Transverse colon (tissue), 4 donors: ENCODE data around the gene PIP5K1B. TPM values are rescaled to one million over a fixed set of nuclear protein-coding genes. Genes with fewer than 3 reads are reported as not detected.
A peak's percentile ranks its signal among the peaks of the same experiment; 100 is the strongest.

Experiments
- DNase-seq: peaks from one replicate; pipeline ENCODE4 v3.0.0-alpha.2; 2019
- H3K27ac ChIP-seq, 4 donors: fragments of 200-600 bp; sonication (generic); 2 replicates each; pipeline ENCODE4 v1.5.1; 2016 to 2018; ENCODE audit warnings: inconsistent platforms in 4 of 4
- H3K27me3 ChIP-seq: fragments of 200-600 bp; sonication (generic); 2 replicates; pipeline ENCODE4 v1.5.1; 2017; ENCODE audit warnings: inconsistent platforms
- H3K36me3 ChIP-seq, 4 donors: fragments of 200-600 bp; sonication (generic); 2 replicates each; pipeline ENCODE4 v1.5.1; 2017 to 2019; ENCODE audit warnings: inconsistent platforms in 4 of 4
- H3K4me1 ChIP-seq, 4 donors: fragments of 200-600 bp; sonication (generic); 2 replicates each; pipeline ENCODE4 v1.5.1; 2017 to 2020; ENCODE audit warnings: inconsistent platforms in 4 of 4
- H3K4me3 ChIP-seq, 4 donors: fragments of 200-600 bp; sonication (generic); 1 replicate in 1 of 4; 2 replicates in 3 of 4; pipeline versions ENCODE4 v1.5.1 to v1.6.1; 2017 to 2019; ENCODE audit warnings: inconsistent platforms in 4 of 4
- H3K9me3 ChIP-seq, 2 donors: fragments of 200-600 bp; sonication (generic); 2 replicates each; pipeline ENCODE4 v1.5.1; 2017 to 2019; ENCODE audit warnings: inconsistent platforms in 2 of 2
- EP300 ChIP-seq: sonication (generic); formaldehyde crosslinking; IDR thresholded peaks from one replicate; pipeline ENCODE4 v1.6.1; 2017; ENCODE audit warnings: antibody characterized with exemption, low read depth
- POLR2A ChIP-seq: fragments of 450-650 bp; IDR thresholded peaks from one replicate; pipeline ENCODE4 v1.6.1; 2016; ENCODE audit warnings: antibody characterized with exemption, mild to moderate bottlenecking, moderate library complexity
- POLR2AphosphoS5 ChIP-seq, 3 donors: sonication (generic); formaldehyde crosslinking; IDR thresholded peaks; one replicate each; pipeline ENCODE4 v1.6.1; 2016; ENCODE audit warnings: antibody characterized with exemption in 3 of 3
- WGBS, 2 donors: methylation state at CpG; one replicate each; pipeline ENCODE4 v1.1.5; 2018; ENCODE audit warnings: low coverage in 1 of 2; 5-methylcytosine and 5-hydroxymethylcytosine counted together
- in situ Hi-C, 4 donors: fragments of 200-750 bp; cut with MboI; loops; one replicate each; pipeline versions ENCODE4 v1.15.0 to v1.15.1; 2017; ENCODE audit warnings: low sequenced_read_pairs in 3 of 4, low pct_ligation_motif_present in 1 of 4, low pct_unique_long_range_greater_than_20kb in 1 of 4
- intact Hi-C: fragments of 100-400 bp; cut with DNase I; formaldehyde crosslinking; loops from one replicate; pipeline ENCODE4 v1.15.1; 2023; ENCODE audit warnings: low total_unique reads
- total RNA-seq, 4 donors: library from RNA; depleted of rRNA; stranded (reverse); fragments of >200 nt; gene quantifications; one replicate each; pipeline ENCODE4 v1.1.0, GENCODE V29; 2016
- TF ChIP-seq, protein P1 (sequence below), 5 experiments: fragments of 200-600 bp in 3 of 5; fragments of 450-650 bp in 2 of 5; sonication (generic) in 3 of 5; IDR thresholded peaks; 1 replicate in 2 of 5; 2 replicates in 3 of 5; pipeline ENCODE4 v1.5.1; 2016 to 2017; ENCODE audit warnings: antibody characterized with exemption in 5 of 5, inconsistent platforms in 3 of 5, mild to moderate bottlenecking in 2 of 5, moderate library complexity in 1 of 5

PIP5K1B gene, protein sequence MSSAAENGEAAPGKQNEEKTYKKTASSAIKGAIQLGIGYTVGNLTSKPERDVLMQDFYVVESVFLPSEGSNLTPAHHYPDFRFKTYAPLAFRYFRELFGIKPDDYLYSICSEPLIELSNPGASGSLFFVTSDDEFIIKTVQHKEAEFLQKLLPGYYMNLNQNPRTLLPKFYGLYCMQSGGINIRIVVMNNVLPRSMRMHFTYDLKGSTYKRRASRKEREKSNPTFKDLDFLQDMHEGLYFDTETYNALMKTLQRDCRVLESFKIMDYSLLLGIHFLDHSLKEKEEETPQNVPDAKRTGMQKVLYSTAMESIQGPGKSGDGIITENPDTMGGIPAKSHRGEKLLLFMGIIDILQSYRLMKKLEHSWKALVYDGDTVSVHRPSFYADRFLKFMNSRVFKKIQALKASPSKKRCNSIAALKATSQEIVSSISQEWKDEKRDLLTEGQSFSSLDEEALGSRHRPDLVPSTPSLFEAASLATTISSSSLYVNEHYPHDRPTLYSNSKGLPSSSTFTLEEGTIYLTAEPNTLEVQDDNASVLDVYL
- 100 to 1,000 TPM in 1 of 4 donors, 10 to 100 TPM in 3; 45.6 to 104 (median 76.0) TPM for total RNA-seq

DNA sequence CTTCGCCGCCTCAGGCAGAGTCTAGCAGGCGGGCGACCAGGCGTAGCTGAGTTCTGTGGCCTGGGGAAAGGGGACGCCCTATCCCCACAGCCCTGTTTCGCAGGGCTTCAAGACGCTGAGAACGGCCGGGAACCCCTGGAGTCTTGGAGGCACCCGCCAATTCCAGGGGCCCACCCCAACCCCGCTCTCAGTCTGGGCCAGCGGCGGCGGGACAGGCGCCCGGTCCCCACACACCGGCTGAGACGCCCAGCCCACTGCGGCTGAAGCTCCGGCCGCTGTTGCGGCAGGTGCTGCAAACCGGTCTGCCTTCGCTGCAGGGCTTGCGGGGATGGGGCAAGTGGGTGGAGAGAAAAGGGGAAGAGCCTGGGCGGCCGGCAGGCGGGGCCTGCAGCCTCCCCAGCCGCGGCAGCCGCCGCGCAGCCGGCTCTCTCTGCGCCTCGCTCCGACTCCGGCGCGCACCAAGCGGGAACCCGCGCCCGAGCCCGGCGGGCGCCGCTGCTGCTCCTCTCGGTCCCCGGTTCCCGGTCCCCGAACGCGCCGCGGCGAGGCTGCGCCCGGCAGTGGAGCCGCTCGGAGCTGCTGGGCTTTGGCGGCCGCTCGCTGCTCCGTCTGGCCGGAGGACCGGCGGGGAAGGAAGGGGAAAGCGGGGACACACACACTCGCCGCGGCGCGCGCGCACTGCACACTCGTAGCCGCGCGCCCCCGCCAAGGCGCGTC is at the start of gene PIP5K1B:
TSS of gene PIP5K1B (plus strand) at position 427 of the 717 bp plus-strand sequence. CDS start 117,375 bp downstream, outside the sequence.
- H3K27me3 ChIP-seq: peaks cover 3% of the 10 kb centered on the region
- TF ChIP-seq EP300: no peak
- TF ChIP-seq, protein P1, sequence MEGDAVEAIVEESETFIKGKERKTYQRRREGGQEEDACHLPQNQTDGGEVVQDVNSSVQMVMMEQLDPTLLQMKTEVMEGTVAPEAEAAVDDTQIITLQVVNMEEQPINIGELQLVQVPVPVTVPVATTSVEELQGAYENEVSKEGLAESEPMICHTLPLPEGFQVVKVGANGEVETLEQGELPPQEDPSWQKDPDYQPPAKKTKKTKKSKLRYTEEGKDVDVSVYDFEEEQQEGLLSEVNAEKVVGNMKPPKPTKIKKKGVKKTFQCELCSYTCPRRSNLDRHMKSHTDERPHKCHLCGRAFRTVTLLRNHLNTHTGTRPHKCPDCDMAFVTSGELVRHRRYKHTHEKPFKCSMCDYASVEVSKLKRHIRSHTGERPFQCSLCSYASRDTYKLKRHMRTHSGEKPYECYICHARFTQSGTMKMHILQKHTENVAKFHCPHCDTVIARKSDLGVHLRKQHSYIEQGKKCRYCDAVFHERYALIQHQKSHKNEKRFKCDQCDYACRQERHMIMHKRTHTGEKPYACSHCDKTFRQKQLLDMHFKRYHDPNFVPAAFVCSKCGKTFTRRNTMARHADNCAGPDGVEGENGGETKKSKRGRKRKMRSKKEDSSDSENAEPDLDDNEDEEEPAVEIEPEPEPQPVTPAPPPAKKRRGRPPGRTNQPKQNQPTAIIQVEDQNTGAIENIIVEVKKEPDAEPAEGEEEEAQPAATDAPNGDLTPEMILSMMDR (IDR thresholded peaks at IDR 0.05): peak in 1 of 5 experiments; percentile 11
- TF ChIP-seq POLR2AphosphoS5 (IDR thresholded peaks at IDR 0.05): peak; percentile 57 to 93 (median 82)
- TF ChIP-seq POLR2A: peak; percentile 91
- peak within 1 kb of the TSS; percentile 39 to 88 (median 68) for H3K4me3 ChIP-seq
- H3K9me3 ChIP-seq: no peaks in the 10 kb centered on the region
- DNase-seq: peak; percentile 90
- H3K36me3 ChIP-seq: no peaks in the 10 kb centered on the region
- intact Hi-C loops: loop anchor here (5.0 kb wide), 2 partner anchors 173 to 297 kb away; no protein-coding TSS in a partner anchor
- in situ Hi-C loops: loop anchor here in 2 of 4 donors (25.0 kb wide), 2 partner anchors 132 to 282 kb away; no protein-coding TSS in a partner anchor
- H3K27ac ChIP-seq: peak within 1 kb of the TSS; percentile 94 to 95 (median 94)
- peaks cover 0 to 30% (median 19%) of the 10 kb centered on the region in 4 donors for H3K4me1 ChIP-seq
- 1% methylated on average over 47 of the region's 84 CpGs; no CpG with 5 or more reads in 1 of the 2 donors for WGBS, 2 donors

DNA sequence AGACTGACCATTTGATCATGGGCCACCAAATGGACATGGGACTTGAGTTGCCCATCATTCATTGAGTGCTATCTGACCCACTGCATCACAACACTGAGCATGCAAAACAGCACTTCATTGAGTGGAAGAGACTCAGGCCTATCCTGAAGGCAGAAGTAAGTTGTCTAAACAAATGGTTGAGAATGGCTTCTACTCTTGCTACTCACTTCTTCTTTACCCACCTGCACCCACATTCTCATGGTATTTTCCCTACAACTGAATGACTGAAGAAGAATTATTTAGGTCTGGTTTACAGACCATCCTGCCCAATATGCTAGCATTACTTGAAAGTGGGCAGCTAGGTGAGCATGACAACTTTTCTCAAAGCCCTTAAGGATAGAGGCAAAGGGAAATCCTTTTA is 41.0 kb upstream of the PIP5K1B start:
- H3K4me3 ChIP-seq: no peak overlapping the region
- no peaks in the 10 kb centered on the region for H3K27me3 ChIP-seq
- no peaks in the 10 kb centered on the region for H3K9me3 ChIP-seq
- intact Hi-C loops: no loop called here
- no peak for DNase-seq
- no peak for TF ChIP-seq POLR2A
- TF ChIP-seq, protein P1 (IDR thresholded peaks at IDR 0.05): no peak
- no peak for TF ChIP-seq POLR2AphosphoS5 (IDR thresholded peaks at IDR 0.05)
- no peak for TF ChIP-seq EP300
- no peaks in the 10 kb centered on the region for H3K36me3 ChIP-seq
- H3K4me1 ChIP-seq: no peaks in the 10 kb centered on the region
- no peak overlapping the region for H3K27ac ChIP-seq
- in situ Hi-C loops: loop anchor here in 1 of 4 donors (5.0 kb wide), 1 partner anchor 42 kb away; no protein-coding TSS in a partner anchor

DNA sequence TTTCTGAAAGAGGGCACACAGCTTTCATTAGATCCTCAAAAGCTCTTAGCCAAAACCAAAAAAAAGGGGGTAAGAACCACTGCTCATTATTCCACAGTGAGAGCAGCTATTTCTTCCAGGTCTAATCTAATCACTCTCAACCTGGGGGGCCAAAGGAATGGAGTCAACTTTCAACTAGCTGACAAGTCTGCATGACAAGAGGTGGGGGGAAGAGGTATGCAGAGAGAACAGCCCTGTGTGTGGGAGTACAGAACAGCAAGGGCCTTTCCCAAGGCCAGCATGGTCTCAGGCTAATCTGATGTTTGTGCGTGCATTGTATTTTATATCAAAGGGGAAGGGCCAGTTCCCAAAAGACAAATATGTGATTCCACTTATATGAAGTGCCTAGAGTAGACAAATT is 36.9 kb upstream of the PIP5K1B start:
- Histone ChIP-seq H3K27me3 (no peaks in the 10 kb centered on the region), H3K4me1 (no peaks in the 10 kb centered on the region), H3K36me3 (no peaks in the 10 kb centered on the region), H3K4me3 (no peak overlapping the region), H3K27ac (no peak overlapping the region), H3K9me3 (no peaks in the 10 kb centered on the region)
- in situ Hi-C loops: no loop called here
- TF ChIP-seq POLR2A: no peak
- TF ChIP-seq, protein P1 (IDR thresholded peaks at IDR 0.05): no peak
- no peak for TF ChIP-seq POLR2AphosphoS5 (IDR thresholded peaks at IDR 0.05)
- TF ChIP-seq EP300: no peak
- intact Hi-C loops: no loop called here
- 55% methylated on average over 1 of the region's 1 CpG; no CpG with 5 or more reads in 1 of the 2 donors for WGBS, 2 donors
- DNase-seq: no peak

DNA sequence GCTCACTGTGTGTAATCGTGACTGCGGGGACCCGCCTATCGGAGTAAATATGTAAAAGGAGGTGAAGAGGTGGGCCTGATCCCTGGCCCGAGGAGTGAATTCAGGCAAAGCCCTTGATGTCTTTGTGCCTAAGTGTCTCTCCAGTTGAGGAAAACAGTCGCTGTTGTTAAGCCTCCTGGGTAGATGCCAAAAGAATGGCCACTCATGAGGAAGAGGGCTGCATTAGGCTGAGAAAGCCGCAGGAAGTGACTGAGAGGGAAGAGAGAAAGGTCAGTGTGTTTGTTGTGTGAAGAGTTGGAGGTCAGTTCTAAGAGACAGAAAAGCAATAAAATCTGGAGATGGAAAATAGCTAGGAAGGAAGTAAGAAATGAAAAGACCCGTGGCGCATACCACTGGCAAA is 35.8 kb upstream of the PIP5K1B start:
- H3K4me3 ChIP-seq: no peak overlapping the region
- H3K36me3 ChIP-seq: no peaks in the 10 kb centered on the region
- no peak for DNase-seq
- no peaks in the 10 kb centered on the region for H3K4me1 ChIP-seq
- TF ChIP-seq POLR2AphosphoS5 (IDR thresholded peaks at IDR 0.05): no peak
- no peaks in the 10 kb centered on the region for H3K27me3 ChIP-seq
- in situ Hi-C loops: no loop called here
- no peaks in the 10 kb centered on the region for H3K9me3 ChIP-seq
- intact Hi-C loops: no loop called here
- no peak overlapping the region for H3K27ac ChIP-seq
- WGBS, 2 donors: 67 to 71% methylated on average over 9 of the region's 9 CpGs
